ENCODE data around the gene LMNB1. TPM values are rescaled to one million over a fixed set of nuclear protein-coding genes. Genes with fewer than 3 reads are reported as not detected.
A peak's percentile ranks its signal among the peaks of the same experiment; 100 is the strongest.

The LMNB1 gene
- total and polyA plus RNA-seq, 2 of the 13 experiments (the other 11 are each of a cell fraction or from before 2014, with no cell fraction given) = 12.5 to 159 TPM

GRCh38 chr5:126777975-126778674, 1.2 kb downstream of the LMNB1 start (continued):
- TF ChIP-seq TFDP1 (CRISPR knock-in tag; IDR thresholded peaks at IDR 0.05; ENCODE audit: borderline replicate concordance) (peak; percentile 93; the same call in 1 of the 2 replicates), MYC (CRISPR knock-in tag; IDR thresholded peaks at IDR 0.05; ENCODE audit: borderline replicate concordance) (no peak), TGIF2 (CRISPR knock-in tag; IDR thresholded peaks at IDR 0.05) (no peak), ZNF24 (IDR thresholded peaks at IDR 0.05) (no peak), POLR2AphosphoS5 (IDR thresholded peaks at IDR 0.05; ENCODE audit: low read depth, low read length) (peak; percentile 60; the same call in 1 of the 2 replicates), ZZZ3 (CRISPR knock-in tag; IDR thresholded peaks at IDR 0.05; ENCODE audit: borderline replicate concordance) (no peak), ZNF256 (CRISPR knock-in tag; conservative IDR thresholded peaks at IDR 0.05) (no peak), SKI (IDR thresholded peaks at IDR 0.05; ENCODE audit: partially characterized antibody) (no peak), FOXK2 (IDR thresholded peaks at IDR 0.05) (no peak), ZNF18 (CRISPR knock-in tag; IDR thresholded peaks at IDR 0.05; ENCODE audit: insufficient replicate concordance) (no peak), GTF2F1 (IDR thresholded peaks at IDR 0.05; ENCODE audit: low read length) (no peak), ELF4 (CRISPR knock-in tag; IDR thresholded peaks at IDR 0.05; ENCODE audit: borderline replicate concordance) (no peak), ZNF720 (CRISPR knock-in tag; IDR thresholded peaks at IDR 0.05) (no peak), ZFP41 (CRISPR knock-in tag; IDR thresholded peaks at IDR 0.05; ENCODE audit: borderline replicate concordance) (no peak), ZNF142 (CRISPR knock-in tag; IDR thresholded peaks at IDR 0.05) (no peak), ZNF234 (CRISPR knock-in tag; conservative IDR thresholded peaks at IDR 0.05) (0 out of 2 replicates have a peak, but pooled peaks have one; percentile 59), CREB3 (CRISPR knock-in tag; IDR thresholded peaks at IDR 0.05) (no peak), THRA (CRISPR knock-in tag; IDR thresholded peaks at IDR 0.05; ENCODE audit: borderline replicate concordance) (no peak; the same call in 1 of the 2 replicates)
